Spleen (tissue), 11 donors: ENCODE data around the gene CFAP57. TPM values are rescaled to one million over a fixed set of nuclear protein-coding genes. Genes with fewer than 3 reads are reported as not detected.

Experiments used
- DNase-seq: peaks from one replicate; pipeline ENCODE4 v3.0.0-alpha.2; 2020
- H3K27ac ChIP-seq, 8 donors: fragments of 200-600 bp; sonication (generic) in 7 of 8; 1 replicate in 4 of 8; 2 replicates in 4 of 8; pipeline versions ENCODE4 v1.5.0 to v1.8.0; 2016 to 2021; ENCODE audit warnings: inconsistent platforms in 4 of 8, mild to moderate bottlenecking in 4 of 8, moderate library complexity in 1 of 8
- H3K27me3 ChIP-seq, 7 donors: fragments of 200-600 bp; sonication (generic) in 6 of 7; replicated peaks in 1 of 7; 1 replicate in 4 of 7; 2 replicates in 3 of 7; pipeline versions ENCODE4 v1.5.0 to v1.8.0; 2016 to 2021; ENCODE audit warnings: inconsistent platforms in 3 of 7, mild to moderate bottlenecking in 1 of 7
- H3K36me3 ChIP-seq, 6 donors: fragments of 200-600 bp; sonication (generic) in 5 of 6; 1 replicate in 4 of 6; 2 replicates in 2 of 6; pipeline versions ENCODE4 v1.5.0 to v1.8.0; 2016 to 2021; ENCODE audit warnings: inconsistent platforms in 2 of 6
- H3K4me1 ChIP-seq, 6 donors: fragments of 200-600 bp; sonication (generic) in 5 of 6; 1 replicate in 3 of 6; 2 replicates in 3 of 6; pipeline versions ENCODE4 v1.5.0 to v1.8.0; 2016 to 2021; ENCODE audit warnings: inconsistent platforms in 3 of 6
- H3K4me3 ChIP-seq, 8 donors: fragments of 200-600 bp; sonication (generic) in 7 of 8; 1 replicate in 4 of 8; 2 replicates in 4 of 8; pipeline versions ENCODE4 v1.5.0 to v1.8.0; 2016 to 2021; ENCODE audit warnings: inconsistent platforms in 4 of 8, mild to moderate bottlenecking in 4 of 8, moderate library complexity in 2 of 8
- H3K9me3 ChIP-seq, 8 donors: fragments of 200-600 bp; sonication (generic) in 7 of 8; 1 replicate in 4 of 8; 2 replicates in 4 of 8; pipeline versions ENCODE4 v1.5.0 to v1.8.0; 2016 to 2021; ENCODE audit warnings: inconsistent platforms in 4 of 8
- POLR2A ChIP-seq, 3 donors: fragments of 450-650 bp; IDR thresholded peaks; one replicate each; pipeline ENCODE4 v1.5.1; 2017; ENCODE audit warnings: antibody characterized with exemption in 3 of 3, mild to moderate bottlenecking in 1 of 3
- POLR2AphosphoS5 ChIP-seq, 3 donors: sonication (generic); formaldehyde crosslinking; IDR thresholded peaks; one replicate each; pipeline ENCODE4 v1.5.1; 2017; ENCODE audit warnings: antibody characterized with exemption in 3 of 3
- WGBS, 5 donors: extraction: QIAGEN DNeasy Blood & Tissue Kit in 3 of 5; methylation state at CpG; one replicate each; pipeline versions ENCODE4 v1.1.5 to v1.1.7; 2013 to 2018; 5-methylcytosine and 5-hydroxymethylcytosine counted together
- intact Hi-C: fragments of 100-400 bp; cut with DNase I; formaldehyde crosslinking; loops from one replicate; pipeline ENCODE4 v1.15.0; 2023; ENCODE audit warnings: low total_unique reads
- polyA plus RNA-seq, 3 donors: library from polyadenylated mRNA; stranded (reverse); fragments of 200-250 nt; gene quantifications; one replicate each; pipeline ENCODE4 v1.2.1, GENCODE V29; 2013
- total RNA-seq, 7 donors: library from RNA; depleted of rRNA in 3 of 7; stranded (reverse); fragments of >200 nt in 3 of 7; fragmentation: NEBNext Ultra II Directional in 4 of 7; extraction: Animal tissue kit (Norgen Biotek cat#: 25700) in 4 of 7; gene quantifications; one replicate each; pipeline versions ENCODE4 v1.1.0 to v1.2.1, GENCODE V29; 2016 to 2021
- TF ChIP-seq, protein P1 (sequence below), 11 experiments: fragments of 200-600 bp in 7 of 11; fragments of 450-650 bp in 4 of 11; sonication (generic) in 4 of 11; IDR thresholded peaks in 8 of 11; conservative IDR thresholded peaks in 3 of 11; 1 replicate in 7 of 11; 2 replicates in 4 of 11; pipeline versions ENCODE4 v1.4.0 to v1.8.0; 2016 to 2021; ENCODE audit warnings: antibody characterized with exemption in 11 of 11, inconsistent platforms in 4 of 11, mild to moderate bottlenecking in 1 of 11
- donor health status: healthy with polysubstance abuse.
- donor health status: DM: no; HTN: no; CAD: no; lungs with moderate emphysema.
- donor health status: DM: no; HTN: no; CAD: no.
- donor health status: Bipolar disorder and iron deficiency.
- donor health status: healthy.
- donor health status: DM: no; HTN: no; CAD: no.
- donor health status: DM: yes; HTN: yes; CAD: no.

The CFAP57 gene
- total and polyA plus RNA-seq, 10 donors: 0.03 to 0.07 (median 0.05) TPM; not detected in 7

DNA sequence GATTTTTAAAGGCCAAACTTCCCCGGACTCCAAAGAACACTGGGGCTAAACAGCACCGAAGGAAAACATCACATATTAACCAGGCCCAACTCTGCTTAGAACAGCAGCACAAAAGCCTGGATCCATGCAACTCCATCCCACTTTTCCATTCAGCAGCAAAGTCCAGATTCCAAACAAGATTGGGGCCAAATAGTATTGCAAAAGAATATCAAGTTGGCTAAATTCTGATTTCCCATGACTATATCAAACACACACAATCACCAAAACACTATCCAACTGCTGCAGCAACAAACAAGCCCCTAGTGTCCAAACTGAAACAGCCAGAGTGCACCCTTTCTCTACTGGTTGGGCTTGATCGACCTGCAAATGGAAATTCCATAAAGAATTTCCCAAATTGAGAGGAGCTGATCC, 78.2 kb downstream of the CFAP57 start:
- DNase-seq: no peak
- Histone ChIP-seq H3K36me3 (no peaks in the 10 kb centered on the region), H3K4me3 (no peak overlapping the region), H3K27me3 (no peaks in the 10 kb centered on the region), H3K4me1 (no peaks in the 10 kb centered on the region), H3K9me3 (peaks cover 0 to 9% (median 0%) of the 10 kb centered on the region in 8 donors), H3K27ac (no peak overlapping the region)
- 73 to 94% (median 91%) methylated on average over 3 of the region's 3 CpGs for WGBS, 5 donors
- TF ChIP-seq POLR2AphosphoS5 (IDR thresholded peaks at IDR 0.05) (no peak), POLR2A (IDR thresholded peaks at IDR 0.05) (no peak)
- TF ChIP-seq, protein P1, sequence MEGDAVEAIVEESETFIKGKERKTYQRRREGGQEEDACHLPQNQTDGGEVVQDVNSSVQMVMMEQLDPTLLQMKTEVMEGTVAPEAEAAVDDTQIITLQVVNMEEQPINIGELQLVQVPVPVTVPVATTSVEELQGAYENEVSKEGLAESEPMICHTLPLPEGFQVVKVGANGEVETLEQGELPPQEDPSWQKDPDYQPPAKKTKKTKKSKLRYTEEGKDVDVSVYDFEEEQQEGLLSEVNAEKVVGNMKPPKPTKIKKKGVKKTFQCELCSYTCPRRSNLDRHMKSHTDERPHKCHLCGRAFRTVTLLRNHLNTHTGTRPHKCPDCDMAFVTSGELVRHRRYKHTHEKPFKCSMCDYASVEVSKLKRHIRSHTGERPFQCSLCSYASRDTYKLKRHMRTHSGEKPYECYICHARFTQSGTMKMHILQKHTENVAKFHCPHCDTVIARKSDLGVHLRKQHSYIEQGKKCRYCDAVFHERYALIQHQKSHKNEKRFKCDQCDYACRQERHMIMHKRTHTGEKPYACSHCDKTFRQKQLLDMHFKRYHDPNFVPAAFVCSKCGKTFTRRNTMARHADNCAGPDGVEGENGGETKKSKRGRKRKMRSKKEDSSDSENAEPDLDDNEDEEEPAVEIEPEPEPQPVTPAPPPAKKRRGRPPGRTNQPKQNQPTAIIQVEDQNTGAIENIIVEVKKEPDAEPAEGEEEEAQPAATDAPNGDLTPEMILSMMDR (IDR thresholded peaks at IDR 0.05 in 8 of 11, conservative IDR thresholded peaks at IDR 0.05 in 3 of 11): no peak
- intact Hi-C loops: no loop called here

DNA sequence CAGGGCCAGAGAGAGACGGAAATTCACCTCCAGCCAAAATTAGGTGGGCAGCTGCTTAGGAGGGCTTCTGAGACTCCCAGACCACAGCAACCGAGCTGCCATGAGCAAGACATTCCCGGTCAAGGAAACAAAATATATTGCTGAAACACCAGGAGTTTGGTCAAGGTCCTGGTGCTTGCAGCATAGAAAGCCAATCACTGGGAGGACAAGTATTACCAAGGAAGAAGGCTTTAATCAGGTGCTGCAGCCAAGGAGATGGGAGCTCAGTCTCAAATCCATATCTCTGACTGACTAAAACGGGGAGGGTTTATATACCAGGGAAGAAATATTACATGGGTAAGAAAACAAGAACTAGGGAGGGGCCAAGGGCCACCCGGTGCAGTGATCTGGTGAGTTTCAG, 78.9 kb downstream of the CFAP57 start:
- TF ChIP-seq POLR2A (IDR thresholded peaks at IDR 0.05): no peak
- H3K27ac ChIP-seq: no peak overlapping the region
- 86 to 92% (median 90%) methylated on average over 5 of the region's 5 CpGs for WGBS, 5 donors

GRCh38 chr1:43252225-43252624, 80.1 kb downstream of the CFAP57 start:
- DNase-seq: no peak
- Histone ChIP-seq H3K9me3 (peaks cover 0 to 7% (median 0%) of the 10 kb centered on the region in 8 donors), H3K4me3 (no peak overlapping the region), H3K36me3 (no peaks in the 10 kb centered on the region), H3K4me1 (no peaks in the 10 kb centered on the region), H3K27me3 (no peaks in the 10 kb centered on the region), H3K27ac (no peak overlapping the region)
- TF ChIP-seq POLR2AphosphoS5 (IDR thresholded peaks at IDR 0.05): no peak
- TF ChIP-seq POLR2A (IDR thresholded peaks at IDR 0.05): no peak
- TF ChIP-seq, protein P1 (IDR thresholded peaks at IDR 0.05 in 8 of 11, conservative IDR thresholded peaks at IDR 0.05 in 3 of 11): no peak
- intact Hi-C loops: no loop called here
- WGBS, 5 donors: 79 to 95% (median 80%) methylated on average over 1 of the region's 1 CpG

More for the DNA sequence above, 78.9 kb downstream of the CFAP57 start:
- Histone ChIP-seq H3K36me3 (no peaks in the 10 kb centered on the region), H3K9me3 (peaks cover 0 to 9% (median 0%) of the 10 kb centered on the region in 8 donors), H3K27me3 (no peaks in the 10 kb centered on the region), H3K4me1 (no peaks in the 10 kb centered on the region), H3K4me3 (no peak overlapping the region)
- intact Hi-C loops: no loop called here
- DNase-seq: no peak

- WGBS, 5 donors: 80 to 89% (median 86%) methylated on average over 4 of the region's 4 CpGs
- intact Hi-C loops: no loop called here
- DNase-seq: no peak
- H3K27ac ChIP-seq: no peak overlapping the region
- no peaks in the 10 kb centered on the region for H3K36me3 ChIP-seq
- H3K4me1 ChIP-seq: no peaks in the 10 kb centered on the region
- H3K4me3 ChIP-seq: no peak overlapping the region
- no peaks in the 10 kb centered on the region for H3K27me3 ChIP-seq
- H3K9me3 ChIP-seq: peaks cover 0 to 3% (median 0%) of the 10 kb centered on the region in 8 donors
- TF ChIP-seq POLR2AphosphoS5 (IDR thresholded peaks at IDR 0.05) (no peak), POLR2A (IDR thresholded peaks at IDR 0.05) (no peak)
- TF ChIP-seq, protein P1 (IDR thresholded peaks at IDR 0.05 in 8 of 11, conservative IDR thresholded peaks at IDR 0.05 in 3 of 11): no peak
Observed at GRCh38 chr1:43253173-43253572, 81.0 kb downstream of the CFAP57 start.

DNA sequence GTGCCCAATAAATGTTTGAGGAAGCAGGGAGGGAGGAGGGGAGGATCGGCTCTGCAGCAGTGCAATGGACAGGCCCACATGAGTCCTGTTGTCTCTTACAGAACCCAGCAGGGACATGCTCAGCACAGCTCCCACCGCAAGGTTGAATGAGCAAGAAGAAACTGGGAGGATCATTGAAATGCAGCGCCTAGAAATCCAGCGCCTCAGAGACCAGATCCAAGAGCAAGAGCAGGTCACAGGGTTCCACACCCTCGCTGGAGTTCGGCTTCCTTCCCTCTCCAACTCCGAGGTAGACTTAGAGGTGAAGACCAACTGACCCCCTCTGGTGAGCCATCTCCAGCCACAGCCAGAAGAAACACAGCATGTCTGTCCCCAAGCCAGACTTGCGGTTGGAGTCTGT, 81.7 kb downstream of the CFAP57 start:
- Histone ChIP-seq H3K27me3 (no peaks in the 10 kb centered on the region), H3K4me1 (no peaks in the 10 kb centered on the region), H3K36me3 (no peaks in the 10 kb centered on the region), H3K9me3 (peaks cover 0 to 5% (median 0%) of the 10 kb centered on the region in 8 donors), H3K27ac (no peak overlapping the region), H3K4me3 (no peak overlapping the region)
- intact Hi-C loops: no loop called here
- 84 to 91% (median 87%) methylated on average over 8 of the region's 8 CpGs for WGBS, 5 donors
- DNase-seq: no peak
- TF ChIP-seq, protein P1 (IDR thresholded peaks at IDR 0.05 in 8 of 11, conservative IDR thresholded peaks at IDR 0.05 in 3 of 11): no peak
- TF ChIP-seq POLR2AphosphoS5 (IDR thresholded peaks at IDR 0.05) (no peak), POLR2A (IDR thresholded peaks at IDR 0.05) (no peak)
